ENCODE results near the gene ATP6V1G1. TPM values are rescaled to one million over a fixed set of nuclear protein-coding genes. Genes with fewer than 3 reads are reported as not detected.

The ATP6V1G1 gene
- total RNA-seq, 4 donors from 2014 or later: 152 to 214 (median 185) TPM

GRCh38 chr9:114588210-114588609, 641 bp downstream of the ATP6V1G1 start:
- H3K4me3 ChIP-seq (ENCODE audit: low read depth, poor library complexity, severe bottlenecking): peak overlapping the region; percentile 84
- DNase-seq (ENCODE audit: low spot score in 2 of 2): no peak
- 1% methylated on average over 12 of the region's 12 CpGs for WGBS, 2 donors
- TF ChIP-seq POLR2A (IDR thresholded peaks at IDR 0.05) (no peak), CTCF (IDR thresholded peaks at IDR 0.05) (no peak)
- intact Hi-C loops (cut with DNase I; ENCODE audit: low total_unique reads): loop anchor here (10.0 kb wide), 1 partner anchor 73 kb away; no protein-coding TSS in a partner anchor

- intact Hi-C loops (cut with DNase I; ENCODE audit: low total_unique reads): loop anchor here (10.0 kb wide), 1 partner anchor 74 kb away; no protein-coding TSS in a partner anchor
- WGBS, 2 donors: 12 to 14% methylated on average over 11 of the region's 11 CpGs
- DNase-seq (ENCODE audit: low spot score in 2 of 2): no peak
- peak overlapping the region; percentile 84 for H3K4me3 ChIP-seq (ENCODE audit: low read depth, poor library complexity, severe bottlenecking)
- no peak for TF ChIP-seq CTCF (IDR thresholded peaks at IDR 0.05)
These were observed 1.3 kb downstream of the ATP6V1G1 start for GRCh38 chr9:114588651-114589526.

- 85 to 87% methylated on average over 6 of the region's 6 CpGs for WGBS, 2 donors
- TF ChIP-seq CTCF (IDR thresholded peaks at IDR 0.05): no peak
- H3K4me3 ChIP-seq (ENCODE audit: low read depth, poor library complexity, severe bottlenecking): no peak overlapping the region
- intact Hi-C loops (cut with DNase I; ENCODE audit: low total_unique reads): no loop called here
- DNase-seq (ENCODE audit: low spot score in 2 of 2): peak in 1 of 2 donors; percentile 53
These were observed 2.8 kb downstream of the ATP6V1G1 start for GRCh38 chr9:114590328-114590727.

- intact Hi-C loops (cut with DNase I; ENCODE audit: low total_unique reads): no loop called here
- DNase-seq (ENCODE audit: low spot score in 2 of 2): no peak
- TF ChIP-seq CTCF (IDR thresholded peaks at IDR 0.05) (peak in 1 of 3 donors; percentile 85), POLR2A (IDR thresholded peaks at IDR 0.05) (no peak)
- no peak overlapping the region for H3K4me3 ChIP-seq (ENCODE audit: low read depth, poor library complexity, severe bottlenecking)
- 50 to 53% methylated on average over 5 of the region's 5 CpGs for WGBS, 2 donors
These were observed 3.8 kb downstream of the ATP6V1G1 start for GRCh38 chr9:114591291-114591787.

GRCh38 chr9:114591849-114592248, 4.3 kb downstream of the ATP6V1G1 start:
- 44 to 52% methylated on average over 1 of the region's 1 CpG for WGBS, 2 donors
- no peak for TF ChIP-seq CTCF (IDR thresholded peaks at IDR 0.05)
- no peak for TF ChIP-seq POLR2A (IDR thresholded peaks at IDR 0.05)
- H3K4me3 ChIP-seq (ENCODE audit: low read depth, poor library complexity, severe bottlenecking): no peak overlapping the region
- DNase-seq (ENCODE audit: low spot score in 2 of 2): no peak
- intact Hi-C loops (cut with DNase I; ENCODE audit: low total_unique reads): no loop called here

Data from lower leg skin (tissue), 4 donors.